IPS-11a (cell line): ENCODE measurements around the gene BCL2L1.
"Not testable (repeated sequence)": the region's sequence is repeated elsewhere in the genome, so short reads cannot be mapped to it uniquely, and the experiment has no call there.

Experiments used
- H3K4me3 ChIP-seq: one replicate; pipeline ENCODE4 v1.5.1; 2013; ENCODE audit warnings: low read depth, low read length, control low read depth

The BCL2L1 gene

DNA sequence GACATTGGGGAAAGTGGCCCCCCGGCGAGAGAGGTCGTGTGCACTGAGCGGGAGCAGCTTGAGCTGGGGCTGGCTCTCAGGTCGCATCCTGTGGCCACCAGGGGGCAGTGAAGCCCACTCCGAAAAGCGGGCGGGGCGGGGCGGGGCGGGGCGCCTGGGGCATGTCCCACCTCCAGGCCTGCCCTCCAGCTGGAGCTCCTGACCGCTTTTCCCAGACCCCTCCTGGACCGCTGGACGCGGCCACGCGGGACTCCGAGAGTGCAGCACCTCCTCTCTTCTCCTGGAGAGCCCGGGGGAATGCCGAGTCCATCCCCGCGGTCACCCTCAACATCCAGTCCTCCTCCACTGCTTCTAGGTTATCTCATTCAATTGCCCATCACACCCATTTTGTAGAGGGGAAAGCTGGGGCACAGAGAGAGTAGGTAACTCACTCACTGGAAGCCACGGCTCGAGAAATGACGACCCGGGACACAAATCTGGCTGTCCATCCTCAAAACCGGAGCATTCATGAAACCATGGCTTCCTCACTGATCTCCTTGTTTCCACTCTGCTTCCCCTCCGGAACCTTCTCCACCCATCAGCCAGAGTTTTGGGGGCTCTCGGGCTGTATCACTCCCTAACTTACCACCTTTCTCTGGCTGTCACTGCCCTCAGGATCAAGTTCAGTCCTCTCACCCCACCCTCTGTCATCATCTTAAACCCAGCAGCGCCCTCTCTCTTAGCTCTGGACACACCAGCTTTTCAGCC, 60.9 kb downstream of the BCL2L1 start:
- peak overlapping the region; percentile 10 for H3K4me3 ChIP-seq

DNA sequence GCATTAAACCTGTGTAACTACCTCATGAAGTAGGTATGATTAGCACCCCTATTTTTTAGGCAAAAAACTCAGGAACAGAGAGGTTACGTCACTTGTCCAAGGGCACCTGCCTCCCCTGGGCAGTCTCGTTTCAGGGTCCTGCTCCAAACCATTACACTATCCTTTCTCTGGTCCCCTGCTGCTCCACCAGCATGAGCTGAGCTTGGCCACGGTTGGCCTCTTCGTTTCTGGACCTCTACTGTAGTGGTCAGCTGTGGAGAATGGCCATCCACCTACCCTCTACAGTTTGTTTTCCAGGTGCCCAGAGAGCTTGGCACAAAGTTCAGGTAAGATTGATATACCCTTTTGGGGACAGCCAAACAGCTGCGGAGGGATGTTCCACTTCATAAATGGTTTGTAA, 68.1 kb downstream of the BCL2L1 start:
- no peak overlapping the region for H3K4me3 ChIP-seq

DNA sequence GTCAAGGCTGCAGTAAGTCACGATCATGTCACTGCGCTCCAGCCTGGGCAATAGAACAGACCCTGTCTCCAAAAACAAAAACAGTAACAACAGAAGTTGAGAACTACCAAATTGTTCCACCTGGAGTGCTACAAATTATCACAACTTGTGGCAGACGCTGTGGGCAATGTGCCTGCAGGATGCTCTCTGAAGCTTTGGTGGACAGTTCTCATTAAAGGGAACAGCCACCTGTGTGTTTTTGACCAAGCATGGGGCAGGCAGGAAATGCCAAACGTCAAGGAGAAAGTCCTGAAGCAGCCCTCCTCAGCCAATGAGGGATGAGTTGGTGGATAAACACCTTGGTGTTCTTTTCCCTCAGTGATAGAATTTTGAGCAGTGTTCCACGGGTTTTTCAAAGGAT, 69.1 kb downstream of the BCL2L1 start:
- H3K4me3 ChIP-seq, result no peak overlapping the region

DNA sequence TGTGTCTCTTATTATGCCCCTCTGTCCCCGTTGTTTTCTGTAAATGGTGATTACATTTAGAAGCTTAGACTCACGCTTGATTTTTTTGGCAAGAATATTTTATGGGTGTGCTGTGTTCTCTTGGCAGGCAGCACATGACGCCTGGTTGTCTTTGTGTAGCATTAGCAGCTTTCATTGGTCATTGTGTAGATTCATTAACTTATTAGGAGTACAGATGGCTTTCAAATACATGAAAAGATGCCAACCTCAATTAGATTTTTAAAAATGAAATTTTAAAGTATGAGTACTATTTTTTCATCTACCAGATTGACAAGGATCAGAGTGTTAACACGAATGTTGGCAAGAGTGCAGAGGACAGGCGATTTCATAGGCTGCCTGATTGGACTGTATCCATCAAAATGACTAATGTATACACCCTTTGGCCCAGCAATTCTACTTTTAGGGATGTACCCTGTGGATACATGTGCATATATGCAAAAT, 69.7 kb downstream of the BCL2L1 start:
- H3K4me3 ChIP-seq, result no peak overlapping the region

DNA sequence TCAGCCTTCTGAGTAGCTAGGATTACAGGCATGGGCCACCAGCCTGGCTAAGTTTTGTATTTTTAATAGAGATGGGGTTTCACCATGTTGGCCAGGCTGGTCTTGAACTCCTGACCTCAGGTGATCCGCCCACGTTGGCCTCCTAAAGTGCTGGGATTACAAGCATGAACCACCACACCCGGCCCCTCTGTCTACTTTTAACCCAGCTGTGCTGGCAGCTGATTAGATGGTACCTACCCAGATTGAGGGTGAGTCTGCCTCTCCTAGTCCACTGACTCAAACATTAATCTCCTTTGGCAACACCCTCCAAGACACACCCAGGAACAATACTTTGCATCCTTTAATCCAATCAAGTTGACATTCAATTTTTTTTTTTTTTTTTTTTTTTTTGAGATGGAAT, 74.6 kb downstream of the BCL2L1 start:
- H3K4me3 ChIP-seq, result not testable (repeated sequence)

DNA sequence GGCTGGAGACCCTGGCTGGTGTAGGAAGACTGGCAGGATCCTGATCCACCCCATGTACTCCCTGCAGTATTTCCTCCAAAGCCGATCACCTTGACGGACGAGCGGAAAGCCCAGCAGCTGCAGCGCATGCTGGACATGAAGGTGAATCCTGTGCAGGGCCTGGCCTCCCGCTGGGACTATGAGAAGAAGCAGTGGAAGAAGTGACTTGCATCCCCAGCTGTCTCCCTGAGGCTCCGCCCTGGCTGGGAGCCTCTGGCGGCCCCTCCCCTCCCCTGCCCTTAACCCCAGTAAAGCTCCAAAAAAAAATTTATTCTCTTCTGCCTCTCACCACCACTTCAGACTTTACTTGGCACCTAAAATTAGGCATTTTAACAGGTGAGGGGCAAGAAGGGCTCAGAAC, 78.0 kb downstream of the BCL2L1 start:
- H3K4me3 ChIP-seq, result no peak overlapping the region

DNA sequence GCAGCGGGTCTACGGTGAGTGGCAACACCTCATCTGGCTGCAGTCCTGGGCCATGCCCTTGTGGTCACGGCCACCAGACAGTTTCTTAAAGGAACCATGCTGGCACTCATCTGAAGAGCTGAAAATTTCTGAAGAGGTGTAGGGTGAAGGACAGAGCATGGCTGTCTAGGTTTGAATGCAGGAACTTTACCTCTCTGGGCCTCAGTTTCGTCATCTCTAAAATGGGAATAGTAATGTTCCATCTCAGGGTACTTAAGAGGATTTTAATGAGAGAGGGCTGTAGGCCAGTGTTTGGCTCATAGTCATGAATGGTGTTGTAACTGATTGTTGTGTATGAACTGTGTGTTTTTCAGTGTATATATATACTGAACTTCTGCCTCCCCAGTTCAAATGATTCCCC, 79.1 kb downstream of the BCL2L1 start:
- no peak overlapping the region for H3K4me3 ChIP-seq

DNA sequence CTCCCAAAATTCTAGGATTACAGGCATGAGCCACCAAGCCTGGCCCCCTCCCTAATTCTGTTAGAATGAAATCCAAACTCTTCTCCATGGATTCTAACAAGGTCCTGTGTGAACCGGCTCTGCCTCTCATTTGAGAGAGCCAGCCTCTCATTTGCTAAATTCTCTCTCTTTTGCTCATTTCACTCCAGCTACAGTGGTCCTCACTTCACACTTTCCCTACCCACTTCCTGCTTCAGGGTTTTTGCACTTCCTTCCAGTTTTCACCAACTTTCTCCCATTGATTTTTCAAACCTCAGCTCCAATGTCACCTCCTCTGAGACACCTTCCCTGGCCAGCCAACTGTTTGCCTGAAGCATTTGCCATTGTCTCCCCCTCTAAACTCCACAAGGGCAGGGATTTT, 79.8 kb downstream of the BCL2L1 start:
- H3K4me3 ChIP-seq, result no peak overlapping the region

DNA sequence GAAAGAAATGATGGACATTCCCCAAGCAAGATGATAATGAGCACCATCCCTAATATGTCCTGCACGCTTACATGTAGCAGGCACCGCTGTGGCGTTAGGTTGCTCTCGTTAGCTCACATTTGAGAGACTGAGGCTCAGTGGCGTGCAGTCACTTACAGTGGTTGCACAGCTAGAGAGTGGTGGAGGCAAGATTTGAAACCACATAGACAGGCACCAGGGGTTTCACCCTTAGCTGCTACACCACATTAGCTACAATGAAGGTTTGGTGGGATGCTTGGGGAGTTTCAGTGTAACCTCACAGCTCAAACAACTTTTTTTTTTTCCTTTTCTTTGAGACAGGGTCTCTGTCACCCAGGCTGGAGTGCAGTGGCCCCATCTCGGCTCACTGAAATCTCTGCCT, 81.3 kb downstream of the BCL2L1 start:
- H3K4me3 ChIP-seq, result no peak overlapping the region

DNA sequence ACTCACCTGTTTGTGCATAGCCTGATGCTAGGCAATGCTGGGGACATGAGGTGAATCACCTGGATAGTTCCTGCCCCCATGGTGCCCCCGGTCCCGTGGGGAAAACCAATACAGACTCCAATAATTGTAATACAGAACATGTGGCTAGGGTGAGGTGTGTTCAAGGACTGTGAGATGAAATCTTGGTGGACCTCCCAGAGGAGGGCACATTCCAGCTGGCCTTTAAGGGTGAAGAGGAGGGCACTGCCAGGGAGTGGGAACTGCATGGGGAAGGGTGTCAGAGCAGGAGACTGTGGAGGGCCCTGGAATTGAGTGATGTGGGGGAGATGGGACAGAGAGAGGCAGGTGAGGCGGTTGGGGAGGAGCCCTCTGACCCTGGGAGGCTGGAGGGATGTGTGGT, 82.4 kb downstream of the BCL2L1 start:
- H3K4me3 ChIP-seq, result no peak overlapping the region

DNA sequence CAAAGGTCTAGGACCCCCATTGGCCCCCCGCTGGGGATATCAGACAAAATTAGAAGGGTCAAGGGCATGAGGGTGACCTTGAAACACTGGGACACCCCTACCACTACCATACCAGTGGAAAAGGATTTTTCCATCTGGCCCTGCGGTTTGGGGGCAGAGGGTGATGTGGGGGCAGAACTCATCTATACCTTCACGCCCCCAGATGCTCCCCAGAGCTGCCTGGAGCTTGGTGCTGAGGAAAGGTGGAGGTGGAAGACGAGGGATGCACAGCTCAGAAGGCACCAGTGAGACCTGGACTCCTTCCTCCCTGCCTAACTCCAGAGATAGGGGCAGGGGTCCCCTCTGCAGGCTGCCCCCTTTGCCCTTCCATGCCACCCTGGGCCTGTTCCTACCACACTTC, 83.9 kb downstream of the BCL2L1 start:
- H3K4me3 ChIP-seq, result no peak overlapping the region

DNA sequence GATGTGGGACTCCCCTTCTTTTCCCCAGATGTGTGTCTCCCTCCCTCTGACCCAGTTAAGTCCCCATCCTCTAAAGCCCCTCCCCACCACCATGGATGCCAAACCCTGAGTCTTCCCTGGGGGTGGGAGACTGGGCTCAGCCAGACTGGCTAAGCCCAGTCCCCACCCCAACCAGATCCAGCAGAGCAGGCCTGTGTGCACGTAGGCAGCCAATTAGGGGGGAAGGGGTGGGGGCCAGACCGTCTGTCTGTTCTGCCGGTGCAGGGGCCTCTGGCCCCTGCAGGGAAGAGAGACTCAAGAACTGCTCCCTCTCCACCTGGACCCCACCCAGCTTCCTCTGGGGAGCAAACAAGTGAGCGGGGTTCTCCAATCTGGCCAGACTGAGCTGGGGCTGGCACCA, 84.4 kb downstream of the BCL2L1 start:
- no peak overlapping the region for H3K4me3 ChIP-seq

DNA sequence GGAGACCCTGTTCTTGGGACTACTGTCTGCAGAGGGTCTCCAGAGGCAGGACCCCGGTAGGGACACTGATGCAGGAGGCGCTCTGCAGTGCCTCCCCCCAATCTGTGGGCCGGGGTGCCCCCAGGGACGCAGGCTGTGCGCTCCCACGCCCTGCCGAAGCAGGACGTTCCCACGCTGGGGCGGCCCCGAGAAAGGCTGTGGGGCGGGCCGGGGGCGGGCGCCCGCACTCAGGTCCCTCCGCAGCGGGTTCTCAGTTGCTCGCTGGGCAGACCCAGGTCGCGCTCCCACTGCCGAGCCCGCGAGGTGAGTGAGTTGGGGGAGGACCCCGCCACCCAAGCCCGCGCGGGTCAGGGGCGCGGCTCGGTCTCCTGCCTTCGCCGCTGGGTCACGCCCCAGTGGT, 85.0 kb downstream of the BCL2L1 start, which contains the start of gene COX4I2:
Gene COX4I2 (plus strand): TSS at position 253 of the 400 bp plus-strand sequence. CDS start 1,106 bp downstream, outside the sequence.
- no peak within 1 kb of the TSS for H3K4me3 ChIP-seq

DNA sequence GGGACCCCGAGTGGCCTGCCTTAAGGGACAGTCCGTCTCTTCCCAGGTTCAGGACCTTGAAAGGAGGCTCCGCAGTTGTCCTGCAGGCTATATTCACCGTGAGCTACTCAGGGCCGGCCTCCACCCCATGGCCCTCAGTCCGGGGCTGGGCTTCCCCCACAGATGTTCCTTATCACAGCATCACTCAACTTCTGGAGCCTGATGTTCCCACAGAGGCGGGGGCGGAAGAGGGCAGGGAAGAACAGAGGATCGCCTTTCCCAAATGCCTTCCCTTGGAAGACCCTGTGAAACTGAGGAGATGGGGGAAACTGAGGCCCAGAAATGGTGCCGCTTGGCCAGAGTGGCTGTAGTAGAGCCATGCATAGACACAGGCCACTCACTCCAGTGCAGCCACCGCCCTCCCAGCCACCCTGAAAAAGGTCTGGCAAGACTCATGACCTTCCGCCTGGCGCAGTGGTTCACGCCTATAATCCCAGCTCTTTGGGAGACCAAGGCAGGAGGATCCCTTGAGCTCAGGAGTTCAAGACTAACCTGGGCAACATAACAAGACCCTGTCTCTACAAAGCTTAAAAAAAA, 89.2 kb downstream of the BCL2L1 start:
- no peak overlapping the region for H3K4me3 ChIP-seq

DNA sequence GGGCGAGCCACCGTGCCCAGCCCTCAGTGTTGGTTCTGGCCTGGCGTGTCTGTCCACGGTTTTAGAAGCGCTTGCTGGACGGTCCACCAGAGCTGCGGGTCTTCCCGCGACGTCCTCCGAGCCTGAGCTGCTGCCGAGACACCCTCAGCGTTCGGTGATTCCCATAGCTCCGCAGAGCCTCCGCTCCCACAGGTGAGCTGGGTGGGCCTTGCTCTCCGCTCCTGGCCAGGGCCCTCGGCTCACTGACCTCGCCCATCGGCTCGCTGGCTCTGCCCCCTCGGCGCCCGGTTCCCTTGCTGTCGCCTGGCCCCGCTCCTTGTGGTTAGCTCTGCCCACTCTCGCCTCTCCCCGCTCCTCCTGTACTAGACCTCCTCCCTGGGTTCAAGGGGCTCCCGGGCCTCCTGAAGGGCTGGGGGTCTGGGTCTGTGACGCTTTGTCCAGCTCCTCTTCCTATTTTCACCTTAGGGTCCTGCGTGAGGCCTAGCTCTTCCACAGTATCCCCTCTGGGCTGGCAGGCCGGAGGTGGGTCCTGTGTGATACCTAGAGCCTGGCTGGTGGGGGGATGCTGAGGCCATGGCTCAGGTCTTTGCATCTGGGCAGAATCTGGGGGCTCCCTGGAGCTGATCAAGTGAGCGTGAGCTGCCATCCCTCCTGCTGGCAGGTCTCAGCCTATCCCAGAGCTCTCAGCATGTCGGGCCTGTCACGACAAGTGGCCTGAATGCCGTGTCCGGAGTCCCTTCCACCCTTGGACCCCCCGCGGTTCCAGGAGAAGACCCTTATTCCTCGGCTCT, 89.9 kb downstream of the BCL2L1 start:
- H3K4me3 ChIP-seq, result no peak overlapping the region

DNA sequence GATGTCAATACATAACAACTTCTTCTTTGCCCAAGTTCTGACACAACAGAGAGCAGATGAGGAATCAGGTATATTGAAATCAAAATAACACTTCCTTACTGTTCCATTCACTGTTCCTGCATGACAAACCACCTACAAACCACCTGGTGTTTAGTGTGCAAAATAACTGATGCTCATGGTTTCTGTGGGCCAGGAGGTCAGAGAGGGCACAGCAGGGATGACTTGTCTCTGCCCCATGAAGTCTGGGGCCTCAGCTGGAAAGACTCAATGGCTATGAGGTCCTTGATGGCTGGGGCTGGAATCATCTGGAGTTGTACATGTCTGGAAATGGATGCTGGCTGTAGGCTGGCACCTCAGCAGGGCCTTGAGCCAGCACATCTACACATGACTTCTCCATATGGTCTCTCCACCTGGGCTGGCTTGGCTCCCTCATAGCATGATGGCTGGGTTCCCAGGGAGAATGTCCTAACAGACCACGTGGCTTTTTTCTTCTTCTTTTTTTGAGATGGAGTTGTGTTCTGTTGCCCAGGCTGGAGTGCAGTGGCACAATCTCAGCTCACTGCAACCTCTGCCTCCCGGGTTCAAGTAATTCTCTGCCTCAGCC, 92.4 kb downstream of the BCL2L1 start:
- no peak overlapping the region for H3K4me3 ChIP-seq

DNA sequence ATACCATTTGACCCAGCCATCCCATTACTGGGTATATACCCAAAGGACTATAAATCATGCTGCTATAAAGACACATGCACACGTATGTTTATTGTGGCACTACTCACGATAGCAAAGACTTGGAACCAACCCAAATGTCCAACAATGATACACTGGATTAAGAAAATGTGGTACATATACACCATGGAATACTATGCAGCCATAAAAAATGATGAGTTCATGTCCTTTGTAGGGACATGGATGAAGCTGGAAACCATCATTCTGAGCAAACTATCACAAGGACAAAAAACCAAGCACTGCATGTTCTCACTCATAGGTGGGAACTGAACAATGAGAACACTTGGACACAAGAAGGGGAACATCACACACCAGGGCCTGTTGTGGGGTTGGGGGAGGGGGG, 94.6 kb downstream of the BCL2L1 start:
- H3K4me3 ChIP-seq, result not testable (repeated sequence)

DNA sequence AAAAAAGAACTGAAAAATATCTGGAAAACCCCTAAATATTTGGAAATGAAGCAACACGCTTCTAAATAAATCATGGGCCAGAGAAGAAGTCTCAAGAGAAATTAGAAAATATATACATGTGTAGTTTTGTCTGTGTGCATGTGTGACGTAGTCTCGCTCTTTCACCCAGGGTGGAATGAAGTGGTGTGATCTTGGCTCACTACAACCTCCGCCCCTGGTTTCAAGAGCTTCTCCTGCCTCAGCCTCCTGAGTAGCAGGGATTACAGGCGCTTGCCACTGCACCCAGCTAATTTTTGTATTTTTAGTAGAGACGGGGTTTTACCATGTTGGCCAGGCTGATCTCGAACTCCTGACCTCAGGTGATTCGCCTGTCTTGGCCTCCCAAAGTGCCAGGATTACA, 96.1 kb downstream of the BCL2L1 start:
- not testable (repeated sequence) for H3K4me3 ChIP-seq

DNA sequence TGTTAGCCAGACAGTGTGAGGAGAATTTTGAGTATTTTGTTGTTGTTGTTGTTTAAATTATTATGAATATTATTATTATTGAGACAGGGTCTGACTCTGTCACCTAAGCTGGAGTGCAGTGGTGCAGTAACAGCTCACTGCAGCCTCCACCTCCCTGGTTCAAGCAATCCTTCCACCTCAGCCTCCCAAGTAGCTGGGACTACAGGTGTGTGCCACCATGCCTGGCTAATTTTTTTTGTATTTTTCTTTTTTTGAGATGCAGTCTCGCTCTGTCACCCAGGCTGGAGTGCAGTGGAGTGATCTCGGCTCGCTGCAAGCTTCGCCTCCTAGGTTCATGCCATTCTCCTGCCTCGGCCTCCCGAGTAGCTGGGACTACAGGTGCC, 99.6 kb downstream of the BCL2L1 start:
- not testable (repeated sequence) for H3K4me3 ChIP-seq

DNA sequence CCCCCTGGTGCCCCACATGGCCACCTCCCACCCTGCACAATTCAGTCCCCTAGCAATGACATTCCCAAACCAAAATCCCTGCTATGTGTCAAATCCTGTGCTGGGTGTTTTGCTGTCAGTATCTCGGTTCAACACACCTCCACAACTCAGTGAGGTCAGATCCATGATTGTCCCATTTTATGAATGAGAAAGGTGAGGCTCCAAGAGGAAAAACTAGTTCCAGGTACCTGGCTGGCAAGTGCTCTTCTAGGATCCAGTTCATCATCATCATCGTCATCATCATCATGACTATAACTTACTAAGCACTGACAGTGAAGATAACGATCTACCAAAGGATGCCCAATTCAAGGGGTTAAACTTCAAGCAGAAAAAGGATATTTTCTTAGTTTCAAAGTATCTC, 102.4 kb downstream of the BCL2L1 start:
- no peak overlapping the region for H3K4me3 ChIP-seq

DNA sequence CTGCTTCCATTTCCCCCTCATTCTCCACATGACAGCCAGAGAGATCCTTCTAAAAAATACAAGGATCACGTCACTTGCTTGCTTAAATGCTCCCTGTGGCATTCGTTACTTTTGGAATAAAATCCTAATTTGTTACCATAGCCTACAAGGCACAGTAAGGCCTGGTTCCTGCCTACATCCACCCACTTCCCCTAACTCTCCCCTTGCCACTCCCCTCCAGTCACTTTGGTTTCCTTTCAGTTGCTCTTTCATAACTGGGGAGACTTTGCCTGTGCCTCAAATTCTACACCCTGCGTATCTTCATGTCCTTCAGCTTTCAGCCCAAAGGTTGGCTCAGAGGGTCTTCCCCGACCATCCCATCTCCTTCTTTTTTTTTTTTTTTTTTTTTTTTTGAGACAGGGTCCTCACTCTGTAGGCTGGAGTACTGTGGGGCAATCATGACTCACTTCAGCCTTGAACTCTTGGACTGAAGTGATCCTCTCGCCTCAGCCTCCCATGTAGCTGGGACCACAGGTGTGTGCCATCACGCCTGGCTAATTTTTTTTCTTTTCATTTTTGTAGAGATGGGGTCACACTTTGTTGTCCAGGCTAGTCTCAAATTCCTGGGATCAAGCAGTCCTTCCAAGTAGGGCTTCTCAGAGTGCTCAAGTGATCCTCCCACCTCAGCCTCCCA, 105.1 kb downstream of the BCL2L1 start:
- no peak overlapping the region for H3K4me3 ChIP-seq
